Adrenal gland (tissue), 12 donors: ENCODE data around the gene CCNDBP1. TPM values are rescaled to one million over a fixed set of nuclear protein-coding genes. Genes with fewer than 3 reads are reported as not detected.

Experiments
- DNase-seq, 7 donors: peaks; one replicate each; pipeline ENCODE4 v3.0.0-alpha.2; 2019 to 2020
- H3K27ac ChIP-seq, 5 donors: fragments of 200-600 bp; sonication (generic) in 4 of 5; 1 replicate in 3 of 5; 2 replicates in 2 of 5; pipeline versions ENCODE4 v1.5.1 to v1.8.0; 2016 to 2020; ENCODE audit warnings: mild to moderate bottlenecking in 1 of 5
- H3K27me3 ChIP-seq: fragments of 200-600 bp; 2 replicates; pipeline ENCODE4 v1.8.0; 2021
- H3K36me3 ChIP-seq, 2 donors: fragments of 200-600 bp; replicated peaks in 1 of 2; 1 replicate in 1 of 2; 2 replicates in 1 of 2; pipeline versions ENCODE4 v1.5.1 to v1.8.0; 2018 to 2022
- H3K4me1 ChIP-seq, 2 donors: fragments of 200-600 bp; replicated peaks in 1 of 2; 1 replicate in 1 of 2; 2 replicates in 1 of 2; pipeline versions ENCODE4 v1.5.1 to v1.8.0; 2018 to 2021
- H3K4me3 ChIP-seq, 4 donors: fragments of 200-600 bp; sonication (generic) in 3 of 4; one replicate each; pipeline ENCODE4 v1.5.1; 2016 to 2018
- H3K9me3 ChIP-seq, 3 donors: fragments of 200-600 bp; sonication (generic) in 1 of 3; replicated peaks in 1 of 3; 1 replicate in 2 of 3; 2 replicates in 1 of 3; pipeline versions ENCODE4 v1.5.1 to v1.8.0; 2016 to 2021
- CTCF ChIP-seq, 6 experiments: fragments of 450-650 bp in 4 of 6; fragments of 200-600 bp in 2 of 6; sonication (generic) in 1 of 6; IDR thresholded peaks; 1 replicate in 5 of 6; 2 replicates in 1 of 6; pipeline versions ENCODE4 v1.5.1 to v1.8.0; 2016 to 2021; ENCODE audit warnings: antibody characterized with exemption in 6 of 6, mild to moderate bottlenecking in 2 of 6, moderate library complexity in 1 of 6
- POLR2A ChIP-seq, 2 donors: fragments of 450-650 bp; IDR thresholded peaks; one replicate each; pipeline ENCODE4 v1.6.1; 2017; ENCODE audit warnings: antibody characterized with exemption in 2 of 2, mild to moderate bottlenecking in 2 of 2, moderate library complexity in 1 of 2
- WGBS, 4 donors: extraction: QIAGEN DNeasy Blood & Tissue Kit in 2 of 4; methylation state at CpG; one replicate each; pipeline versions ENCODE4 v1.1.5 to v1.1.7; 2013 to 2017; 5-methylcytosine and 5-hydroxymethylcytosine counted together
- intact Hi-C, 2 donors: fragments of 100-400 bp; cut with DNase I; formaldehyde crosslinking; loops; one replicate each; pipeline versions ENCODE4 v1.14.1 to v1.15.0; 2022 to 2023
- polyA plus RNA-seq, 3 donors: library from polyadenylated mRNA; stranded (reverse); fragments of 200-250 nt in 2 of 3; fragments of 350-450 nt in 1 of 3; fragmentation: Illumina TruSeq in 1 of 3; extraction: RNeasy Lipid Tissue Mini Kit (QIAGEN cat#74804) in 1 of 3; gene quantifications; one replicate each; pipeline ENCODE4 v1.2.3, GENCODE V29; 2013 to 2014
- total RNA-seq, 9 donors: library from RNA; depleted of rRNA in 4 of 9; stranded (reverse); fragments of >200 nt in 4 of 9; fragments of 120-200 nt in 1 of 9; fragmentation: NEBNext Ultra II Directional in 1 of 9; extraction: Animal tissue kit (Norgen Biotek cat#: 25700) in 1 of 9; gene quantifications; one replicate each; pipeline versions ENCODE4 v1.1.0 to v1.2.4, GENCODE V29; 2013 to 2023
- donor health status: healthy with polysubstance abuse.
- donor health status: Bipolar disorder and iron deficiency.
- donor health status: DM: yes; HTN: yes; CAD: no.
- donor health status: DM: no; HTN: no; CAD: no.
- donor health status: DM: no; HTN: no; CAD: no.
- donor health status: DM: yes; HTN: yes; CAD: no.

The CCNDBP1 gene
- total and polyA plus RNA-seq, 12 donors: 34.1 to 160 (median 89.8) TPM

- H3K27ac ChIP-seq: no peak overlapping the region
Measured at GRCh38 chr15:43213466-43213865, 28.3 kb downstream of the CCNDBP1 start.

GRCh38 chr15:43214169-43214568 is 29.0 kb downstream of the CCNDBP1 start:
- no peaks in the 10 kb centered on the region for H3K36me3 ChIP-seq
- no peaks in the 10 kb centered on the region for H3K4me1 ChIP-seq
- no peak overlapping the region for H3K4me3 ChIP-seq
- H3K27me3 ChIP-seq: no peaks in the 10 kb centered on the region
- 66 to 87% (median 77%) methylated on average over 8 of the region's 8 CpGs for WGBS, 4 donors
- intact Hi-C loops: no loop called here
- H3K27ac ChIP-seq: no peak overlapping the region
- H3K9me3 ChIP-seq: no peaks in the 10 kb centered on the region
- TF ChIP-seq POLR2A (IDR thresholded peaks at IDR 0.05) (no peak), CTCF (IDR thresholded peaks at IDR 0.05) (no peak)
- no peak for DNase-seq

More at GRCh38 chr15:43213466-43213865, 28.3 kb downstream of the CCNDBP1 start:
- H3K36me3 ChIP-seq: no peaks in the 10 kb centered on the region
- DNase-seq: no peak
- 78 to 89% (median 85%) methylated on average over 3 to 5 of the region's 5 CpGs for WGBS, 4 donors
- no peak overlapping the region for H3K4me3 ChIP-seq
- H3K4me1 ChIP-seq: no peaks in the 10 kb centered on the region
- TF ChIP-seq POLR2A (IDR thresholded peaks at IDR 0.05) (no peak), CTCF (IDR thresholded peaks at IDR 0.05) (no peak)
- H3K9me3 ChIP-seq: no peaks in the 10 kb centered on the region
- intact Hi-C loops: no loop called here
- no peaks in the 10 kb centered on the region for H3K27me3 ChIP-seq

- intact Hi-C loops: no loop called here
- WGBS, 4 donors: 79 to 84% (median 81%) methylated on average over 6 of the region's 6 CpGs
- H3K4me1 ChIP-seq: no peaks in the 10 kb centered on the region
- no peaks in the 10 kb centered on the region for H3K27me3 ChIP-seq
- TF ChIP-seq CTCF (IDR thresholded peaks at IDR 0.05) (no peak), POLR2A (IDR thresholded peaks at IDR 0.05) (no peak)
- H3K27ac ChIP-seq: no peak overlapping the region
- H3K36me3 ChIP-seq: no peaks in the 10 kb centered on the region
- no peak for DNase-seq
- no peaks in the 10 kb centered on the region for H3K9me3 ChIP-seq
- no peak overlapping the region for H3K4me3 ChIP-seq
Measured at GRCh38 chr15:43214592-43215295, 29.5 kb downstream of the CCNDBP1 start.

- no peak for DNase-seq
- no peaks in the 10 kb centered on the region for H3K4me1 ChIP-seq
Measured at GRCh38 chr15:43215961-43216360, 30.8 kb downstream of the CCNDBP1 start.

More at GRCh38 chr15:43215961-43216360, 30.8 kb downstream of the CCNDBP1 start:
- no peak overlapping the region for H3K27ac ChIP-seq
- no peak for TF ChIP-seq CTCF (IDR thresholded peaks at IDR 0.05)
- no peak for TF ChIP-seq POLR2A (IDR thresholded peaks at IDR 0.05)
- H3K4me3 ChIP-seq: no peak overlapping the region
- H3K9me3 ChIP-seq: no peaks in the 10 kb centered on the region
- intact Hi-C loops: no loop called here
- no peaks in the 10 kb centered on the region for H3K27me3 ChIP-seq
- H3K36me3 ChIP-seq: no peaks in the 10 kb centered on the region
- WGBS, 4 donors: 72 to 89% (median 82%) methylated on average over 6 to 7 of the region's 7 CpGs
